ENCODE results near the gene RNASE8.
"Not testable (repeated sequence)": the region's sequence is repeated elsewhere in the genome, so short reads cannot be mapped to it uniquely, and the experiment has no call there.

RNASE8 gene

GRCh38 chr14:21030531-21030930, 27.1 kb upstream of the RNASE8 start:
- DNase-seq: no peak

DNA sequence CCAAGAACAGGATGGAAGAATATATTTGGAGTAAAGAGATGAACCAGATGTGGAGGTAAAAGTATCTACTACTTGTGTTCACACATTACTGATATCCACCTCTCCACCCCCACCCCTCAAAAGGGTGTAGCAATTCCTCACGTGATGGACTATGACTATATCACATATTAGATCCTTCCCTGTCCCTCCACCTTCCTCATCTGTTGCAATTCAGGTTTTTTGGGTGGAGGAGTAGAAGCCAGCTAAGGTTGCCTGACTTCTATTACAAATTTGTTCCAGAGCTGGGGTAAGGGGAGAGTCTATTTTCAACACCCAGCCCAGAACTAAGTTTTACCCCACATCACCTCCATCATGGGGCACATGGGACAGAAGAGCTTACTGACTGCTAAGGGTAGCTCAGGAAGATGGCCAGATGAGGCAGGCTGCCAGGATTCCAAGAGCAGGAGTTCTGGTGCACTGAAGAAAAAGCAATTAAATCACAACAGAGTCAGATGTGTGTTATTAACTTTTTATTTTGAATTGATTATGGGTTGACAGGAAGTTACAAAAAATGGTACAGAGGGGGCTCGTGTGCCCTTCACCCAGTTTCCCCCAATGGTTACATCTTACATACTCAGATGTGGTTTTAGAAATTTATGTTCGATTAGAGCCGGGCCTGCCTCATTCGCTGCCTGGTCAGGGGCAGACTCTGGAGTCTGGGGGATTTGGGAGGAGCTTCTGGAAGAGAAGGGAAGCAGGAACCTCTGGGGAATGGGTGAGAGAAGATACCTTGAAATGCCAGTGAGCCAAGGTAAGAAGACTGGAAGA, 25.1 kb upstream of the RNASE8 start:
- no peak for DNase-seq

GRCh38 chr14:21033133-21033698, 24.4 kb upstream of the RNASE8 start:
- DNase-seq: no peak

GRCh38 chr14:21034707-21035106, 22.9 kb upstream of the RNASE8 start, which contains the start of gene RNASE13:
RNASE13 (minus strand) TSS chr14:21034807; CDS start chr14:21034288, 519 bp downstream.
- no peak for DNase-seq

- DNase-seq: no peak
Observed at GRCh38 chr14:21036751-21037150, 20.9 kb upstream of the RNASE8 start.

- no peak for DNase-seq
Observed at GRCh38 chr14:21037156-21037555, 20.5 kb upstream of the RNASE8 start.

DNA sequence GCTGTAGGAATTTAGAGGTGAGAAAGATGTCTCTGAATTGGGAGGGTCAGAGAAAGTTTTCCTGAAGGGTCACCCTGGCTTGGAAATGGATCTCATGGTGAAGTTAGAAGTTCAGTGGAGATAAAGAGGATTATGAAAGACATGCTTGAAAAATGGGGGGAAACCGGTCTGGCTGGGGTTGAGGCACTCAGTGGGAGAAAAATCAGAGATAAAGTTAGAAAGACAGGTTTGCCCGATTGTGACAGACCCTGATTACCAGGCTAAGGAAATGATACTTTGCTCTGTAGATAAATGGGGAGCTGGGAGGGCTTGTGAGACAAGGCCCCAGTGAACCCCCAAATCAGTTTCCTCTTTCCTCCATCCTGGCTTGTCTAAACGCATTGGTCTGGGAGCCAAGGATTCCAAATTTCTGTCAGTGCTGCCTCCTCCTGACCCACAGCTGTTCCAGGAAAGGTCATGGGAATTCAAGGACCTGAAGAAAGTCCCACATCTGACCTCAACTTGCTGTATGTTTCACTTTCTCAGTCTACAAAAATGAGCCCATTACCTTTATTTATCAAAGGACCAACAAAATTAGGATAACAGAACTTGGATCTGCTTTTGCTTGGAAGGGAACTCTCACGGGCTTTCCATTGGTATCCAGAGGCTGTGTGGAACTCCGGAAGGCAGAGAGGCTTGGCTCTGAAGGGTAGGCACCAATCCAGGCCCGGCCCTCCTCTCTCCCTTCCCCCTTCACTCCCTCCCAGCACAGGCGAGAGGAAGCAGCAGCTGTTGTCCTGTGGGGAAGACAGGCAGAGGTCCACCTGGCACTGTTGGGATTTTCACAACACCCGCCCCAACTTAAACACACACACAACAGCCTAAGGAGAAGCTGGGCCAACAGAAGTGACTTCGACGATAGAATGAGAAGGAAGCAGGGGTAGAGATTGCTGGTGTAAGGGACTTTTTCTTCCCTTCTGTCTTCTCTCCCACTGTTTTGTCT, 18.9 kb upstream of the RNASE8 start:
- DNase-seq: peak; percentile 14

GRCh38 chr14:21039585-21040369, 17.8 kb upstream of the RNASE8 start:
- peak; percentile 28 for DNase-seq

GRCh38 chr14:21040370-21040925, 17.2 kb upstream of the RNASE8 start:
- DNase-seq: no peak

DNA sequence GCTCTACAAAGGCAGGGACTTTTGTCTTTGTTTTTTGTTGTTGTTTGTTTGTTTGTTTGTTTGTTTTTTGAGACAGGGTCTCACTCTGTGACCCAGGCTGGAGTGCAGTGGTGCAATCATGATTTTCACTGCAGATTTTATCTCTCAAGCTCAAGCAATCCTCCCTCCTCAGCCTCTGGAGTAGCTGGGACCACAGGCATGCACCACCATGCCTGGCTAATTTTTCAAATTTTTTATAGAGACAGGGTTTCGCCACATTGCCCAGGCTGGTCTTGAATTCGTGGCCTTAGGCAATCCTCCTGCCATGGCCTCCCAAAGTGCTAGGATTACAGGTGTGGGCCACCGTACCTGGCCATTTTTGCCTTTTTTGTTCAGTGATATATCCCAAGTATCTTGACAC, 16.7 kb upstream of the RNASE8 start:
- not testable (repeated sequence) for DNase-seq

DNA sequence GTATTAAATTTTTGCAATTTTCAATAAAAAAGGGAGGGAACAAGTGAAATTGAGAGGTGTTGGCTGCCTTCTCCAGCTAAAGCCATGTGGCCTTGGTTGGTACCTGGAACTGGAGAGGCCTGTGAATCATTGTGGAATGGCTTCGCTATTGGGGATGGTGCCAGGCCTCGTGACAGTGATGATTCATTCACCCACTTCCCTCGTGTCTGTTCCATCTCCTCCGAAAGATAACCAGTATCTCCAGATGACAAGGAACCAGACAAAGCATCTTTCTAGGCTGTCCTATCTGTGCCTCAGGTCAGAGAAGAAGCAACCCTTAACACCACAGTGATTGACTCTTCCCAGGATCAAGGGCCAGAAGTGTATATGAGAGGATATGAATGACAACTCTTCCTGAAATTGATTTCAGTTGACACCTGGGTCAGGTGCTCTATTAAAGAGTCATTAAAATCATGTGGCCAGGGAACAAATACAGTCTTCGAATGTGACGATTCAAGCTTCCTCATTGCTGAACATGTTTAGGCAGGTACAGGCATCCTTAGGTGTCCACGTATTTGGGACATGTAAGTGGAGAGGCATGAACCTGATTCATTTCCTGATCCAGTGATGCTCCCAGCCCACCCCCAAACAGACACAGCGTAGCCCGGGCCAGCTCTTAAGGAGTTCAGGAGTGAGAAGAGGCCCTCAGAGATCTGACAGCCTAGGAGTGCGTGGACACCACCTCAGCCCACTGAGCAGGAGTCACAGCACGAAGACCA, 15.8 kb upstream of the RNASE8 start, which contains the start of gene RNASE7:
TSS of gene RNASE7 (plus strand) at position 687 of the 758 bp plus-strand sequence. CDS start 631 bp downstream, outside the sequence.
- DNase-seq: no peak

- no peak for DNase-seq
Observed at GRCh38 chr14:21042918-21043317, 14.7 kb upstream of the RNASE8 start.

DNA sequence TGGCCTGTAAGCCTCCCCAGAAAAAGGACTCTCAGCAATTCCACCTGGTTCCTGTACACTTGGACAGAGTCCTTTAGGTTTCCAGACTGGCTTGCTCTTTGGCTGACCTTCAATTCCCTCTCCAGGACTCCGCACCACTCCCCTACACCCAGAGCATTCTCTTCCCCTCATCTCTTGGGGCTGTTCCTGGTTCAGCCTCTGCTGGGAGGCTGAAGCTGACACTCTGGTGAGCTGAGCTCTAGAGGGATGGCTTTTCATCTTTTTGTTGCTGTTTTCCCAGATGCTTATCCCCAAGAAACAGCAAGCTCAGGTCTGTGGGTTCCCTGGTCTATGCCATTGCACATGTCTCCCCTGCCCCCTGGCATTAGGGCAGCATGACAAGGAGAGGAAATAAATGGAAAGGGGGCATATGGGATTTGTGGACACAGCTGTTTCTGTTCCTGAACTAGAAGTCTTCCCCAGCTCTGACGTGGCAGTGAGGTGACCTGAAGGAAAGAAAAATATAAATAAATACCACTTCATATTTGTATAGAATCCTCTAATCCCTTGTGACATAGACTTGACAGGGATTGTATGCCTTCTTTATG, 14.1 kb upstream of the RNASE8 start:
- no peak for DNase-seq

DNA sequence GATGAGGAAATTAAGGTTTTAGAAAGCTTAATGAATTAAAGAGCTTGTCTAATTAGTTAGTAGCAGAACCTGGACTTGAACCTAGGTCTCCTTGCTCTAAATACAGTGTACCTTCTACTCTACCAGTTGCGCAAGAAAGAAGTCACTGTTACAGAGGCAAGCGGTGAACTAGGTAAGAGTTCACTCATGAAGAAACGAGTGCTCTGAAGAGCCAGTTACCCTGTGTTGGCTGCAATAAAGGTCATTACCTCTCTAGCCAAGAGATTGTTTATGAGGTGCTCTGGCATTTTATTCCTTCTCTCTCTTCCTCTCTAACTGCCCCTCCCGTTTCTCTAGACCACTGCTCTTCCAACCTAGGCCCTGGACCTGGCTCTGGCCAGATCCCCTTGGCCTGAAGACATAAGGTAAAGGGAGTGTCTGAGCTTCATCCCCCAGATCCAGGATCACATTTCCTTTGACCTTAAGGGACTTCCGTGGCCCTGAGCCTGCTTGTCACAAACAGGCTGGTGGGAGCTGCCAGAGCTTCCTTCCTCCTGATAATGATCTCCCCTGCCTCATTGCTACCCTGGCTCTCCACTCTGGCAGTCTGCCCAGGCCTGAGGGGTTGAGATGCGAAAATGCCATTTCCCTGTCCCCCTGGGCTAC, 13.5 kb upstream of the RNASE8 start:
- DNase-seq: no peak

DNA sequence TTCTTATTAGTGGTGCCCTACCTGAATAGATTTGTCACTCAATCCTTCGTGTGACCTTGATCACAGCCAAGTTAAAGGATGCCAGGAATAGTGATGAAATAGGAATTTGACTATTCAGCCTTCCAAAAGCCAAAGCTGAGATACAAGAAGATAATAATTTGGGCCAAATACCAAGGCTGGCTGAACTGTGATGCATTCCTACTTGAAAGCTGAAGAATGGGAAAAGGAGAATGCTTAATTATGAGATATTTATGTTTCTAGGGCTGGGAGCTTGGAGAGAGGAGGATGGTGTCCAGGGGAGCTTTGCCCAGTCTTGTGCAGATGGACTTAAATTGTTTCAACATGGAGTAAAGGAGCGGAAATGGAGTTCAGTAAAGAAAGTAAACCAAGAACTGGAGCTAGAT, 10.2 kb upstream of the RNASE8 start:
- no peak for DNase-seq

GRCh38 chr14:21048638-21049037, 9.0 kb upstream of the RNASE8 start:
- DNase-seq: no peak

- no peak for DNase-seq
Observed at GRCh38 chr14:21049271-21049673, 8.3 kb upstream of the RNASE8 start.

GRCh38 chr14:21050597-21050996, 7.0 kb upstream of the RNASE8 start:
- DNase-seq: no peak

DNA sequence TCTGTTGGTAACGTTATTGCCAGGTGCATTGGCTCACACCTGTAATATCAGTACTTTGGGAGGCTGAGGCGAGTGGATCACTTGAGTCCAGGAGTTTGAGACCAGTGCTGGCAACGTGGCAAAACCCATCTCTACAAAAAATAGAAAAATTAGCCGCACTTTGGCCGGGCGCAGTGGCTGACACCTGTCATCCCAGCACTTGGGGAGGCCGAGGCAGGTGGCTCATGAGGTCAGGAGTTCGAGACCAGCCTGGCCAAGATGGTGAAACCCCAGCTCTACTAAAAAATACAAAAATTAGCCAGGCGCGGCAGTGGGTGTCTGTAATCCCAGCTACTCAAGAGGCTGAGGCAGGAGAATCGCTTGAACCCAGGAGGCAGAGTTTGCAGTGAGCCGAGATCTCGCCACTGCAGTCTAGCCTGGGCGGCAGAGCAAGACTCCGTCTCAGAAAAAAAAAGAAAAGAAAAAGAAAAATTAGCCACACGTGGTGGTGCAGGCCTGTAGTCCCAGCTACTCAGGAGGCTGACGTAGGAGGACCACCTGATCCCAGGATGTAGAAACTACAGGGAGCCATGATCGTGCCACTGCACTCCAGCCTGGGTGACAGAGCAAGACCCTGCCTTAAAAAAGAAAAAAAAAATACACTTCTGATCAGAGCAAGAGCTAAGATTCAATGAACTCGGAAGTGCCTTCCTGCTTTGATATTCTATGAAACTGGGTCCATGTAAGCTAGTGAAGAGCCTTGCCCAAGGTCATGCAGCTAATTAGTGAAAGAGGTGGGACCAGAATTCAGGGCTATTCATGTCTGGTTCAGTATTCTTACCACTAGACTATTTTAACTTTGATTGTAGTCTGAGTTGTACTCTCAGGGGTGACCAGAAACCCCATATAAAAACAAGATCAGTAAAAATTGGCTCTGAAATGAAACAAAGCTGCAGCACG, 4.2 kb upstream of the RNASE8 start:
- DNase-seq: no peak
